Measurements from ENCODE around the gene IFNL2.
"Not testable (repeated sequence)": the region's sequence is repeated elsewhere in the genome, so short reads cannot be mapped to it uniquely, and the experiment has no call there.

The IFNL2 gene

GRCh38 chr19:39307046-39307821 lies 39.0 kb downstream of the IFNL2 start:
- H3K4me3 Mint-ChIP-seq = peak overlapping the region in 1 of 2 donors; percentile 31

GRCh38 chr19:39307822-39308530 lies 39.8 kb downstream of the IFNL2 start:
- Mint-ChIP-seq H3K27ac (no peak overlapping the region), H3K27me3 (no peaks in the 10 kb centered on the region), H3K36me3 (ENCODE audit: insufficient read depth) (peaks cover 25% of the 10 kb centered on the region), H3K4me1 (ENCODE audit: low read depth in 2 of 2) (peaks cover 21 to 26% of the 10 kb centered on the region in 2 donors), H3K9me3 (no peaks in the 10 kb centered on the region), H3K4me3 (no peak overlapping the region)
- DNase-seq = no peak
- peak; percentile 74 for ATAC-seq (replicated peaks)

More at GRCh38 chr19:39307046-39307821, 39.0 kb downstream of the IFNL2 start:
- H3K27ac Mint-ChIP-seq = no peak overlapping the region
- DNase-seq (no peak), ATAC-seq (replicated peaks) (peak; percentile 46)
- no peaks in the 10 kb centered on the region for H3K27me3 Mint-ChIP-seq
- peaks cover 19 to 25% of the 10 kb centered on the region in 2 donors for H3K4me1 Mint-ChIP-seq (ENCODE audit: low read depth in 2 of 2)
- no peaks in the 10 kb centered on the region for H3K9me3 Mint-ChIP-seq
- H3K36me3 Mint-ChIP-seq (ENCODE audit: insufficient read depth) = peaks cover 20% of the 10 kb centered on the region

DNA sequence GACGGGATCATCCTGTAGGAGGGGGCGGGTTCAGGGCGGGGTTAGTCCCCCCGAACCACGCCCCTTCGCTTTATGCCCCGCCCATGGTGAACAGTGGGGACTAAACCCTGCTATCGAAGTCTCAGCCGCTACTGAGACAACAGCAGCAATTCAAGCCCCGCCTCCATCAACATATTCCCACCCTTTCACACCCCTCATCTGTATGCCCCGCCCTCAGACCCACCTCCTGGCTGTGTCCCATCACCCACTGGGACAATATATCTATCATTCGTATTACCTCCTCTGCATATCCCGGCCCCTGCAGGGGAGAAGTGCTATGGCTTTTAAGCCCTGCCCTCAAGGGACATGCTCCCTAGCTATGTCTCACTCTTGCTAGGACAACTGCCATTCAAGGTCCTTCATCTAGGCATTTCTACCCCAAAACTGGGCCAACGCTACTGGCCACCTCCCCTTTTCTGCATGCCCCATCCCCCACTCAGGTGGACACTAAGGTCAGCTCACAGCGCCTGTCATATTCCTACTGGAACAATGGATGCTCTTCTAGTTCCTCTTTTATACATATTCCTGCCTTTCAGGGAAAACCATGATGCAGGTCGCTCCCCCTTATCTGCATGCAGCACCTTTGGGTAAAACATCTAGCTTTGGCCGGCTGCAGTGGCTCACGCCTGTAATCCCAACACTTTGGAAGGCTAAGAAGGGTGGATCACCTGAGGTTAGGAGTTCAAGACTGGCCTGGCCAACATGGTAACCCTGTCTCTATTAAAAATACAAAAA lies 40.5 kb downstream of the IFNL2 start:
- Mint-ChIP-seq H3K4me3 (peak overlapping the region in 1 of 2 donors; percentile 52), H3K27ac (no peak overlapping the region), H3K36me3 (ENCODE audit: insufficient read depth) (peaks cover 31% of the 10 kb centered on the region), H3K9me3 (no peaks in the 10 kb centered on the region), H3K27me3 (no peaks in the 10 kb centered on the region), H3K4me1 (ENCODE audit: low read depth in 2 of 2) (peaks cover 25 to 26% of the 10 kb centered on the region in 2 donors)
- no peak for ATAC-seq (replicated peaks)
- no peak for DNase-seq

DNA sequence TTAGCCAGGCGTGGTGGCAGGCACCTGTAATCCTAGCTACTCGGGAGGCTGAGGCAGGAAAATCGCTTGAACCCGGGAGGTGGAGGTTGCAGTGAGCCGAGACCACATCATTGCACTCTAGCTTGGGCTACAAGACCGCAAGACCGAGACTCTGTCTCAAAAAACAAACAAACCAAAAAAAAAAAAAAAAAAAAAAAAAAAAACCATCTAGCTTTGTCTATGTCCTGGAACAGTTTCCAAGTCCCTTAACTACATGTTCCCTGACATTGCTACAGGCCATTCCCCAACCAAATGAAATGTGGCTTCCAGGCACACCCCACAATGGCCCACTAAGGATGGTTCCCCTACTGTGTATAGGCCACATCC lies 41.1 kb downstream of the IFNL2 start:
- not testable (repeated sequence) for H3K27ac Mint-ChIP-seq, DNase-seq
- H3K4me1 Mint-ChIP-seq (ENCODE audit: low read depth in 2 of 2) = peaks cover 25 to 26% of the 10 kb centered on the region in 2 donors

DNA sequence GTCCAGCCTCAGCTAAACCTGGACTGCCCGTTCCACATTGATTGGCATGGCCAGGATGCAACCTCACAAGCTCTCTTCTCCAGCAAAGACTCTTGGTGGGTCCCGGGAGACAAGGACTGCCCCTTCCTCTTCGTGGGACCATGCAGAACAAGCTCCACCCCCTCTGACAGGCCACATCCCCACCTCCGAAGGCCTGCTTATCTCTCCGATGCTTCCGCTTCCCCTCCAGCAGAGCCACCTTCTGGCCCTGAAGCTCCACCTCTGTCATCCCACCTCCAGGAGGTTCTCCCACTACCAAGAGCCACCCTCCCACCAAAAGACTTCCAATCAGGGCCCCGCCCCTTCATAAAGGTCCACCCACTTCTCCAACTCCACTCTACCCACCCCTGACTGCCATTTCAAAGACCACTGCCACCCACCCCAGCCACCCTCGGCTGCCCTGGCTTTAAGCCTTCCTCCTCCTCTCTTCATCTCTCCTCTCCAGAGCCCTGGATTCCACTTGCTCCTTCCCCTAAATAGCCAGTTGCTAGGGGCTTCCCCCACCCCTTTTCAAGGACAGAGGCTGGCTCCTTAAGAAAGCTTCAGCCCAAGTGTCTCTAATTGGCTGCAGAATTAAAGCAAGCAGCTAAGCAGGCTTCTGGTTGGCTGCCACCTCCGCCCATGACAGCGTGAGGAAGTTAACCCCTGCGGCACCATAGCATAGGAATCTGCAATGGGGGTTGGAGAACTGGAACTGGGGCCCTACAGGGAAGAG lies 42.5 kb downstream of the IFNL2 start:
- H3K36me3 Mint-ChIP-seq (ENCODE audit: insufficient read depth) = peaks cover 31% of the 10 kb centered on the region
- peaks cover 24 to 25% of the 10 kb centered on the region in 2 donors for H3K4me1 Mint-ChIP-seq (ENCODE audit: low read depth in 2 of 2)
- DNase-seq = no peak
- H3K4me3 Mint-ChIP-seq = no peak overlapping the region
- no peak for ATAC-seq (replicated peaks)
- H3K27me3 Mint-ChIP-seq = no peaks in the 10 kb centered on the region
- no peaks in the 10 kb centered on the region for H3K9me3 Mint-ChIP-seq
- H3K27ac Mint-ChIP-seq = peak overlapping the region; percentile 51 to 86

More for the DNA sequence above, 41.1 kb downstream of the IFNL2 start:
- not testable (repeated sequence) for H3K27me3 Mint-ChIP-seq; ATAC-seq (replicated peaks); H3K9me3 Mint-ChIP-seq
- Mint-ChIP-seq H3K36me3 (ENCODE audit: insufficient read depth) (peaks cover 31% of the 10 kb centered on the region), H3K4me3 (peak overlapping the region in 1 of 2 donors; percentile 52)

GRCh38 chr19:39314016-39314728 lies 46.0 kb downstream of the IFNL2 start:
- Mint-ChIP-seq H3K27me3 (no peaks in the 10 kb centered on the region), H3K27ac (no peak overlapping the region), H3K4me1 (ENCODE audit: low read depth in 2 of 2) (peaks cover 24 to 32% of the 10 kb centered on the region in 2 donors), H3K36me3 (ENCODE audit: insufficient read depth) (peaks cover 31% of the 10 kb centered on the region), H3K4me3 (no peak overlapping the region), H3K9me3 (no peaks in the 10 kb centered on the region)
- ATAC-seq (replicated peaks) = no peak
- DNase-seq = no peak

DNA sequence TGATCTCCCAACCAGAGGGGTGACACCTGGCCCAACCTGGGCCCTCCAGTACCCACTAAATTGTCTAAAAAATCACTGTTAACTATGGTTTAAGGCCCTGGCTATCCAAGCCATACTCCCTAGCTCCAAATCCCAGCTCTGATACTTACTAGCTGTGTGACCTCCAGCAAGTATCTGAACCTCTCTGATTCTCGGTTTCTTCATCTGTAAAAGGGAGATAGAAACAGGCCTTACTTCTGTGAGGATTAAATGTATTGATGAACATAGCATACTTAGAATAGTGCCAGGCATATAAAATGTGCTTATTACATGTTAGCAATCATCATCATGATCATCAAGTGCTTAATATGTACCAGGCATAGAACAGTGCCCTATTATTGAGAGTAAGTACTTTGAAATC lies 47.7 kb downstream of the IFNL2 start:
- no peak for ATAC-seq (replicated peaks)
- DNase-seq = no peak
- Mint-ChIP-seq H3K4me3 (no peak overlapping the region), H3K36me3 (ENCODE audit: insufficient read depth) (peaks cover 26% of the 10 kb centered on the region), H3K9me3 (no peaks in the 10 kb centered on the region), H3K27ac (no peak overlapping the region), H3K4me1 (ENCODE audit: low read depth in 2 of 2) (peaks cover 20 to 32% of the 10 kb centered on the region in 2 donors), H3K27me3 (no peaks in the 10 kb centered on the region)

DNA sequence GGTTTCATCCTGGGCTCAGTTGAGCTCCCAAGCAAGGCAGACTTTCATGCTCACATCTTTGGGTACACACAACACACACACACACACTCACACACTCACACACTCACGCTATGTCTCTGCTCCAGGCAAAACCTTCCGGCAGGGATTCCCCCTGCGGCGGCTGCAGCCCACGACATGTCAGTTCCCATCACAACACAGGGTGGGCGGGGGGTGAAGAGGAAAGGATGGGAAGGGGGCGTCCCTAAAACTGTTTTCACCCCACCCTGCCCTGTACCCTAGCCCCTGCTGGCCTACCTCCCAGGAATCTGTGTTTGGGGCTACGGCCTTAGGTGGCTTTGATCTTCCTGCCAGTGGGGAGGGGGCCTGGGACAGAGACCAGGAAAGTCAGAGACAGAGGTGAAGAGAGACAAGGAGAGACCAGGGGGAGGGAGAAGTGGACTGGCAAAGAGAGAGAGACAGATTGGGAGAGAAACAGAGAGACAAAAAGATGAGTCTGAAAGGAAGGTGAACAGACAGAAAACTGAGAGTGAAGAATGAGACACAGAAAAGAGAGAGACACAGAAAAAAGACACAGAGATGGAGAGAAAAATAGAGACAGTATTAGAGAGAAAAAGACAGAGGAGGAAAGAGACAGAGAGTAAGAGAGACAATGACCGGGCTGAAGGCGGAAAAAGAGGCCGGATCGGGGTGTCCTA lies 48.6 kb downstream of the IFNL2 start:
- H3K9me3 Mint-ChIP-seq = no peaks in the 10 kb centered on the region
- peaks cover 19% of the 10 kb centered on the region for H3K36me3 Mint-ChIP-seq (ENCODE audit: insufficient read depth)
- H3K27ac Mint-ChIP-seq = peak overlapping the region; percentile 5 to 12
- H3K27me3 Mint-ChIP-seq = no peaks in the 10 kb centered on the region
- no peak for DNase-seq
- no peak overlapping the region for H3K4me3 Mint-ChIP-seq
- ATAC-seq (replicated peaks) = no peak
- peaks cover 23 to 37% of the 10 kb centered on the region in 2 donors for H3K4me1 Mint-ChIP-seq (ENCODE audit: low read depth in 2 of 2)

GRCh38 chr19:39317476-39317875 lies 49.3 kb downstream of the IFNL2 start:
- ATAC-seq (replicated peaks) = no peak
- H3K27ac Mint-ChIP-seq = no peak overlapping the region
- no peaks in the 10 kb centered on the region for H3K9me3 Mint-ChIP-seq
- no peak for DNase-seq
- no peaks in the 10 kb centered on the region for H3K27me3 Mint-ChIP-seq
- peaks cover 13% of the 10 kb centered on the region for H3K36me3 Mint-ChIP-seq (ENCODE audit: insufficient read depth)
- peaks cover 27 to 43% of the 10 kb centered on the region in 2 donors for H3K4me1 Mint-ChIP-seq (ENCODE audit: low read depth in 2 of 2)
- H3K4me3 Mint-ChIP-seq = no peak overlapping the region

DNA sequence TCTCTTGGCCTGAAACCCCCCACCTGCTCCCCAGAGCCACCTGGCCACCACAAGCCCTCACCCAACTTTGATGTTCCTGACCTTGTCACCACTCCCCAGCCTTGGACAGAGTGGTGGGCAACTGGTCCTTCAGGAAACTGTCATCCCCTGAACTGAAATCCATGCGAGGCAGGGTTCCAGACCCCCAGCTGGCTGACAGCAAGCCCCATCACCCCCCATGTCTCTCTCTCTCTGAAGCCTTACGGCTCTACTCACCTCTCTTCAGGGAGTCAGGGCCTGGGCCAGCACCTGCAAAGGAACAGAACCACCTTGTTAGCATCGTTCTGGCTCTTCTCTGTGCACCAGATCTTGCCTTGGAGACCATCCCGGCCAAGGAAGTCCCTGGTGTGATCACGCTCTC lies 49.9 kb downstream of the IFNL2 start:
- Mint-ChIP-seq H3K4me3 (no peak overlapping the region), H3K27ac (no peak overlapping the region), H3K4me1 (ENCODE audit: low read depth in 2 of 2) (peaks cover 29 to 43% of the 10 kb centered on the region in 2 donors), H3K27me3 (no peaks in the 10 kb centered on the region), H3K36me3 (ENCODE audit: insufficient read depth) (peaks cover 14% of the 10 kb centered on the region), H3K9me3 (no peaks in the 10 kb centered on the region)
- DNase-seq (no peak), ATAC-seq (replicated peaks) (no peak)

- Mint-ChIP-seq H3K4me3 (peak overlapping the region; percentile 73 to 77), H3K36me3 (ENCODE audit: insufficient read depth) (peaks cover 9% of the 10 kb centered on the region), H3K27me3 (no peaks in the 10 kb centered on the region), H3K4me1 (ENCODE audit: low read depth in 2 of 2) (peaks cover 29 to 39% of the 10 kb centered on the region in 2 donors), H3K27ac (peak overlapping the region; percentile 10 to 47), H3K9me3 (no peaks in the 10 kb centered on the region)
- DNase-seq (no peak), ATAC-seq (replicated peaks) (no peak)
These were observed 50.5 kb downstream of the IFNL2 start for GRCh38 chr19:39318690-39319089.
